ENCODE data around the gene MFSD2B. TPM values are rescaled to one million over a fixed set of nuclear protein-coding genes. Genes with fewer than 3 reads are reported as not detected.

The MFSD2B gene
- total RNA-seq, 1 donor from 2014 or later, result not detected

GRCh38 chr2:23992931-23993330 lies 17.0 kb upstream of the MFSD2B start:
- H3K4me3 ChIP-seq, result no peak overlapping the region
- no peak for DNase-seq (ENCODE audit: extremely low spot score in 2 of 2)
- H3K27ac ChIP-seq, result no peak overlapping the region
- no peaks in the 10 kb centered on the region for H3K4me1 ChIP-seq
- H3K36me3 ChIP-seq, result peaks cover 0 to 5% of the 10 kb centered on the region in 2 donors
- TF ChIP-seq CTCF (IDR thresholded peaks at IDR 0.05) (no peak), POLR2A (IDR thresholded peaks at IDR 0.05) (no peak), POLR2AphosphoS5 (IDR thresholded peaks at IDR 0.05; ENCODE audit: insufficient read depth in 1 of 2, low read depth in 1 of 2) (no peak)
- intact Hi-C loops (cut with DNase I), result no loop called here
- H3K27me3 ChIP-seq, result no peaks in the 10 kb centered on the region
- H3K9me3 ChIP-seq, result no peaks in the 10 kb centered on the region

- TF ChIP-seq POLR2AphosphoS5 (IDR thresholded peaks at IDR 0.05; ENCODE audit: insufficient read depth in 1 of 2, low read depth in 1 of 2) (no peak), CTCF (IDR thresholded peaks at IDR 0.05) (no peak), POLR2A (IDR thresholded peaks at IDR 0.05) (no peak)
- Histone ChIP-seq H3K9me3 (no peaks in the 10 kb centered on the region), H3K4me3 (no peak overlapping the region), H3K27me3 (no peaks in the 10 kb centered on the region), H3K36me3 (peaks cover 0 to 5% of the 10 kb centered on the region in 2 donors), H3K27ac (no peak overlapping the region), H3K4me1 (no peaks in the 10 kb centered on the region)
- intact Hi-C loops (cut with DNase I), result no loop called here
- no peak for DNase-seq (ENCODE audit: extremely low spot score in 2 of 2)
These were observed 16.1 kb upstream of the MFSD2B start for GRCh38 chr2:23993736-23994269.

- Histone ChIP-seq H3K27me3 (no peaks in the 10 kb centered on the region), H3K27ac (no peak overlapping the region), H3K4me3 (no peak overlapping the region), H3K36me3 (peaks cover 0 to 5% of the 10 kb centered on the region in 2 donors), H3K4me1 (no peaks in the 10 kb centered on the region), H3K9me3 (no peaks in the 10 kb centered on the region)
- TF ChIP-seq POLR2A (IDR thresholded peaks at IDR 0.05) (no peak), POLR2AphosphoS5 (IDR thresholded peaks at IDR 0.05; ENCODE audit: insufficient read depth in 1 of 2, low read depth in 1 of 2) (no peak), CTCF (IDR thresholded peaks at IDR 0.05) (no peak)
- intact Hi-C loops (cut with DNase I), result no loop called here
- DNase-seq (ENCODE audit: extremely low spot score in 2 of 2), result no peak
These were observed 15.3 kb upstream of the MFSD2B start for GRCh38 chr2:23994567-23994966.

- H3K4me3 ChIP-seq, result no peak overlapping the region
- H3K27ac ChIP-seq, result no peak overlapping the region
- DNase-seq (ENCODE audit: extremely low spot score in 2 of 2), result no peak
- peaks cover 23% of the 10 kb centered on the region for H3K4me1 ChIP-seq
- TF ChIP-seq POLR2A (IDR thresholded peaks at IDR 0.05) (no peak), CTCF (IDR thresholded peaks at IDR 0.05) (no peak), POLR2AphosphoS5 (IDR thresholded peaks at IDR 0.05; ENCODE audit: insufficient read depth in 1 of 2, low read depth in 1 of 2) (no peak)
- H3K9me3 ChIP-seq, result no peaks in the 10 kb centered on the region
- no peaks in the 10 kb centered on the region for H3K27me3 ChIP-seq
- H3K36me3 ChIP-seq, result no peaks in the 10 kb centered on the region
- intact Hi-C loops (cut with DNase I), result no loop called here
These were observed 2.2 kb upstream of the MFSD2B start for GRCh38 chr2:24007693-24008092.

- intact Hi-C loops (cut with DNase I), result no loop called here
- no peak for TF ChIP-seq POLR2AphosphoS5 (IDR thresholded peaks at IDR 0.05; ENCODE audit: insufficient read depth in 1 of 2, low read depth in 1 of 2)
- no peak for TF ChIP-seq CTCF (IDR thresholded peaks at IDR 0.05)
- TF ChIP-seq POLR2A (IDR thresholded peaks at IDR 0.05), result no peak
- Histone ChIP-seq H3K4me3 (no peak overlapping the region), H3K9me3 (no peaks in the 10 kb centered on the region), H3K27me3 (no peaks in the 10 kb centered on the region), H3K36me3 (no peaks in the 10 kb centered on the region), H3K27ac (no peak overlapping the region), H3K4me1 (peaks cover 23% of the 10 kb centered on the region)
- DNase-seq (ENCODE audit: extremely low spot score in 2 of 2), result no peak
These were observed 1.1 kb upstream of the MFSD2B start for GRCh38 chr2:24008672-24009366.
